ENCODE measurements around the gene KRTDAP. TPM values are rescaled to one million over a fixed set of nuclear protein-coding genes. Genes with fewer than 3 reads are reported as not detected.

Gene KRTDAP
- total RNA-seq = not detected
- not detected for polyA plus RNA-seq

- no peaks in the 10 kb centered on the region for H3K9me3 Mint-ChIP-seq
- peaks cover 0 to 5% (median 0%) of the 10 kb centered on the region in 4 donors for H3K4me1 Mint-ChIP-seq
- Histone ChIP-seq H3K36me3 (ENCODE audit: control insufficient read depth, insufficient read depth, low read length) (no peaks in the 10 kb centered on the region), H3K4me1 (ENCODE audit: control insufficient read depth, insufficient read depth, low read length, poor library complexity, severe bottlenecking) (peaks cover 3% of the 10 kb centered on the region), H3K27me3 (ENCODE audit: control insufficient read depth, insufficient read depth, low read length) (no peaks in the 10 kb centered on the region), H3K4me3 (ENCODE audit: low read depth, low read length) (no peak within 1 kb of the TSS), H3K9me3 (ENCODE audit: control insufficient read depth in 2 of 2, low read length in 2 of 2) (no peaks in the 10 kb centered on the region), H3K27ac (ENCODE audit: insufficient read depth, low read length, poor library complexity, severe bottlenecking) (no peak within 1 kb of the TSS)
- peaks cover 7% of the 10 kb centered on the region for H3K27me3 Mint-ChIP-seq
- no peak for DNase-seq
- no peak for ATAC-seq (ENCODE audit: low read depth in 2 of 2)
- no peaks in the 10 kb centered on the region for H3K36me3 Mint-ChIP-seq
- peak within 1 kb of the TSS in 1 of 3 donors; percentile 57 for H3K27ac Mint-ChIP-seq
- H3K4me3 Mint-ChIP-seq = no peak within 1 kb of the TSS
Observed at GRCh38 chr19:35490364-35490763, at the start of gene KRTDAP. Gene KRTDAP, minus strand, starts transcription at chr19:35490464. Its CDS starts 22 bp downstream, at chr19:35490442.

- Mint-ChIP-seq H3K36me3 (no peaks in the 10 kb centered on the region), H3K27me3 (no peaks in the 10 kb centered on the region)
Observed at GRCh38 chr19:35539850-35540249, 49.6 kb upstream of the KRTDAP start.

GRCh38 chr19:35539314-35539713 is 49.0 kb upstream of the KRTDAP start:
- Mint-ChIP-seq H3K36me3 (no peaks in the 10 kb centered on the region), H3K4me3 (no peak overlapping the region), H3K27ac (no peak overlapping the region), H3K4me1 (peaks cover 0 to 11% (median under 1%) of the 10 kb centered on the region in 4 donors), H3K9me3 (peaks cover 0 to 1% (median 0%) of the 10 kb centered on the region in 7 donors), H3K27me3 (no peaks in the 10 kb centered on the region)
- no peak for DNase-seq
- no peak overlapping the region for H3K27ac ChIP-seq (ENCODE audit: insufficient read depth, low read length, poor library complexity, severe bottlenecking)
- no peaks in the 10 kb centered on the region for H3K36me3 ChIP-seq (ENCODE audit: control insufficient read depth, insufficient read depth, low read length)
- H3K9me3 ChIP-seq (ENCODE audit: control insufficient read depth in 2 of 2, low read length in 2 of 2) = no peaks in the 10 kb centered on the region
- no peaks in the 10 kb centered on the region for H3K27me3 ChIP-seq (ENCODE audit: control insufficient read depth, insufficient read depth, low read length)
- H3K4me3 ChIP-seq (ENCODE audit: low read depth, low read length) = no peak overlapping the region
- ATAC-seq (ENCODE audit: low read depth in 2 of 2) = no peak
- peaks cover under 1% of the 10 kb centered on the region for H3K4me1 ChIP-seq (ENCODE audit: control insufficient read depth, insufficient read depth, low read length, poor library complexity, severe bottlenecking)

More at GRCh38 chr19:35539850-35540249, 49.6 kb upstream of the KRTDAP start:
- Mint-ChIP-seq H3K27ac (no peak overlapping the region), H3K9me3 (peaks cover 0 to 1% (median 0%) of the 10 kb centered on the region in 7 donors), H3K4me1 (peaks cover 0 to 15% (median 2%) of the 10 kb centered on the region in 4 donors), H3K4me3 (no peak overlapping the region)
- DNase-seq (no peak), ATAC-seq (ENCODE audit: low read depth in 2 of 2) (no peak)
- Histone ChIP-seq H3K9me3 (ENCODE audit: control insufficient read depth in 2 of 2, low read length in 2 of 2) (no peaks in the 10 kb centered on the region), H3K36me3 (ENCODE audit: control insufficient read depth, insufficient read depth, low read length) (no peaks in the 10 kb centered on the region), H3K27me3 (ENCODE audit: control insufficient read depth, insufficient read depth, low read length) (no peaks in the 10 kb centered on the region), H3K4me3 (ENCODE audit: low read depth, low read length) (no peak overlapping the region), H3K4me1 (ENCODE audit: control insufficient read depth, insufficient read depth, low read length, poor library complexity, severe bottlenecking) (peaks cover 6% of the 10 kb centered on the region), H3K27ac (ENCODE audit: insufficient read depth, low read length, poor library complexity, severe bottlenecking) (no peak overlapping the region)

GRCh38 chr19:35534803-35535480 is 44.7 kb upstream of the KRTDAP start:
- H3K36me3 ChIP-seq (ENCODE audit: control insufficient read depth, insufficient read depth, low read length) = no peaks in the 10 kb centered on the region
- H3K36me3 Mint-ChIP-seq = no peaks in the 10 kb centered on the region
- H3K4me1 Mint-ChIP-seq = peaks cover 0 to 14% (median 8%) of the 10 kb centered on the region in 4 donors
- no peak overlapping the region for H3K4me3 Mint-ChIP-seq
- no peak overlapping the region for H3K27ac ChIP-seq (ENCODE audit: insufficient read depth, low read length, poor library complexity, severe bottlenecking)
- peaks cover 0 to 1% (median 0%) of the 10 kb centered on the region in 7 donors for H3K9me3 Mint-ChIP-seq
- H3K4me1 ChIP-seq (ENCODE audit: control insufficient read depth, insufficient read depth, low read length, poor library complexity, severe bottlenecking) = peaks cover 11% of the 10 kb centered on the region
- H3K27me3 ChIP-seq (ENCODE audit: control insufficient read depth, insufficient read depth, low read length) = peaks cover 2% of the 10 kb centered on the region
- no peak for ATAC-seq (ENCODE audit: low read depth in 2 of 2)
- peaks cover 29% of the 10 kb centered on the region for H3K27me3 Mint-ChIP-seq
- no peaks in the 10 kb centered on the region for H3K9me3 ChIP-seq (ENCODE audit: control insufficient read depth in 2 of 2, low read length in 2 of 2)
- H3K27ac Mint-ChIP-seq = peak overlapping the region in 1 of 3 donors; percentile 23
- no peak overlapping the region for H3K4me3 ChIP-seq (ENCODE audit: low read depth, low read length)
- DNase-seq = no peak

GRCh38 chr19:35533822-35534392 is 43.6 kb upstream of the KRTDAP start:
- peaks cover 40% of the 10 kb centered on the region for H3K27me3 Mint-ChIP-seq
- Histone ChIP-seq H3K27ac (ENCODE audit: insufficient read depth, low read length, poor library complexity, severe bottlenecking) (no peak overlapping the region), H3K27me3 (ENCODE audit: control insufficient read depth, insufficient read depth, low read length) (peaks cover 2% of the 10 kb centered on the region), H3K36me3 (ENCODE audit: control insufficient read depth, insufficient read depth, low read length) (no peaks in the 10 kb centered on the region), H3K4me1 (ENCODE audit: control insufficient read depth, insufficient read depth, low read length, poor library complexity, severe bottlenecking) (peaks cover 11% of the 10 kb centered on the region), H3K9me3 (ENCODE audit: control insufficient read depth in 2 of 2, low read length in 2 of 2) (no peaks in the 10 kb centered on the region), H3K4me3 (ENCODE audit: low read depth, low read length) (peak overlapping the region; percentile 19)
- H3K4me3 Mint-ChIP-seq = peak overlapping the region; percentile 7 to 86 (median 54)
- no peaks in the 10 kb centered on the region for H3K36me3 Mint-ChIP-seq
- H3K4me1 Mint-ChIP-seq = peaks cover 0 to 14% (median 8%) of the 10 kb centered on the region in 4 donors
- peak; percentile 67 to 86 for ATAC-seq (ENCODE audit: low read depth in 2 of 2)
- DNase-seq = peak in 2 of 3 donors; percentile 43 to 66
- H3K27ac Mint-ChIP-seq = peak overlapping the region; percentile 29 to 78 (median 62)
- H3K9me3 Mint-ChIP-seq = peaks cover 0 to 1% (median 0%) of the 10 kb centered on the region in 7 donors

GRCh38 chr19:35533201-35533821 is 43.0 kb upstream of the KRTDAP start, which contains the start of gene GAPDHS:
Gene GAPDHS, plus strand, starts transcription at chr19:35533456. Its CDS starts 72 bp downstream, at chr19:35533528.
- no peak for ATAC-seq (ENCODE audit: low read depth in 2 of 2)

GRCh38 chr19:35531291-35531690 is 41.0 kb upstream of the KRTDAP start:
- Mint-ChIP-seq H3K4me1 (peaks cover 0 to 14% (median 8%) of the 10 kb centered on the region in 4 donors), H3K27me3 (peaks cover 53% of the 10 kb centered on the region), H3K36me3 (no peaks in the 10 kb centered on the region), H3K9me3 (peaks cover 0 to 1% (median 0%) of the 10 kb centered on the region in 7 donors), H3K4me3 (no peak overlapping the region), H3K27ac (no peak overlapping the region)
- DNase-seq = no peak
- Histone ChIP-seq H3K36me3 (ENCODE audit: control insufficient read depth, insufficient read depth, low read length) (no peaks in the 10 kb centered on the region), H3K4me3 (ENCODE audit: low read depth, low read length) (no peak overlapping the region), H3K27me3 (ENCODE audit: control insufficient read depth, insufficient read depth, low read length) (peaks cover 2% of the 10 kb centered on the region), H3K27ac (ENCODE audit: insufficient read depth, low read length, poor library complexity, severe bottlenecking) (no peak overlapping the region), H3K9me3 (ENCODE audit: control insufficient read depth in 2 of 2, low read length in 2 of 2) (no peaks in the 10 kb centered on the region), H3K4me1 (ENCODE audit: control insufficient read depth, insufficient read depth, low read length, poor library complexity, severe bottlenecking) (peaks cover 11% of the 10 kb centered on the region)
- ATAC-seq (ENCODE audit: low read depth in 2 of 2) = no peak

More at GRCh38 chr19:35533201-35533821, 43.0 kb upstream of the KRTDAP start, which contains the start of gene GAPDHS:
- Histone ChIP-seq H3K4me3 (ENCODE audit: low read depth, low read length) (peak within 1 kb of the TSS; percentile 19), H3K9me3 (ENCODE audit: control insufficient read depth in 2 of 2, low read length in 2 of 2) (no peaks in the 10 kb centered on the region), H3K27ac (ENCODE audit: insufficient read depth, low read length, poor library complexity, severe bottlenecking) (no peak within 1 kb of the TSS), H3K36me3 (ENCODE audit: control insufficient read depth, insufficient read depth, low read length) (no peaks in the 10 kb centered on the region), H3K27me3 (ENCODE audit: control insufficient read depth, insufficient read depth, low read length) (peaks cover 2% of the 10 kb centered on the region), H3K4me1 (ENCODE audit: control insufficient read depth, insufficient read depth, low read length, poor library complexity, severe bottlenecking) (peaks cover 11% of the 10 kb centered on the region)
- Mint-ChIP-seq H3K4me3 (peak within 1 kb of the TSS; percentile 7 to 86 (median 54)), H3K4me1 (peaks cover 0 to 14% (median 8%) of the 10 kb centered on the region in 4 donors), H3K27ac (peak within 1 kb of the TSS; percentile 29 to 78 (median 62)), H3K27me3 (peaks cover 46% of the 10 kb centered on the region), H3K9me3 (peaks cover 0 to 1% (median 0%) of the 10 kb centered on the region in 7 donors), H3K36me3 (no peaks in the 10 kb centered on the region)
- no peak for DNase-seq

Measured in CD4-positive, CD25-positive, alpha-beta regulatory T cell (primary cell).